HG03432 (cell line): ENCODE results near the gene NR2C2.
A peak's percentile ranks its signal among the peaks of the same experiment; 100 is the strongest.
"Not testable (repeated sequence)": the region's sequence is repeated elsewhere in the genome, so short reads cannot be mapped to it uniquely, and the experiment has no call there.

Source experiments
- ATAC-seq: cut with Tn5 transposase; IDR thresholded peaks from one replicate; pipeline ENCODE4 v1.9.1; 2021; ENCODE audit warnings: mild to moderate bottlenecking, moderate library complexity; ENCODE audit not compliant: unreplicated experiment

Gene NR2C2

DNA sequence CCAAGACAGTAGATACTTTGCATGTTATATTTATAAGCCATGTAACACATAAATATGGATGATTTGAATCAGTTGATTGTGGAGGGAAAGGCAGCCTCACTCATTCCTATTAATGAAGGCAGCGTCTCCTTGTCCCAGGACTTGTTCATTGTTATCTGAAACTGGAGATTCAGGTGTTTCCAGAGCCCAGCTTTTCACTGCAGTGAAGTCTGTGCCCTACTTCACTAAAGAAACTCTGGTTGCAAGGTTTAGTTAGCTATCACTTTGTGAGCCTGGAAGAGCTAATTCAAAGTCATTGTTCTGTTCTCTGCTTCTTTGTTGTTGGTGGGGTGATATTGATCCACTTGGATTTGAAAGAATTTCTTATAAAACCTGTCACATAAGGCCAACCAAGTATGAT, 9.8 kb downstream of the NR2C2 start:
- no peak for ATAC-seq

DNA sequence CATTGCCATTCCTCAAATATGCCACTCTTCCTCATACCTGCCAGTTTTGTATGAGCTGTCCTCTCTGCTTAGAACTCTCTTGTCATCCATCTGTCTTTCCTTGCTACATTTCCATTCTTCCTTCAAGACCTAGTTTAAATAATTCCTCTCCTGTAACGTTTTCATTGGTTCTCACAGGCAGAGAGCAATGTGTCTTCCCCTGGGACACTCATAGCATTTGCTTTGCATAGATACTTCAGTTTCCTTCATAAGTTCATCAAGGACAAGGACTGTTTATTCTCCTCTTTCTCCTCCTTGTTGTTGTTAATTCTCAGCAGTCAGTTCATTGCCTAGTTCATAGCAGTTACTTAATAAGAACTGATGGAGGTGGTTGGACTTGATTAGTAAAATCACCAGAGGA, 10.5 kb downstream of the NR2C2 start:
- no peak for ATAC-seq

DNA sequence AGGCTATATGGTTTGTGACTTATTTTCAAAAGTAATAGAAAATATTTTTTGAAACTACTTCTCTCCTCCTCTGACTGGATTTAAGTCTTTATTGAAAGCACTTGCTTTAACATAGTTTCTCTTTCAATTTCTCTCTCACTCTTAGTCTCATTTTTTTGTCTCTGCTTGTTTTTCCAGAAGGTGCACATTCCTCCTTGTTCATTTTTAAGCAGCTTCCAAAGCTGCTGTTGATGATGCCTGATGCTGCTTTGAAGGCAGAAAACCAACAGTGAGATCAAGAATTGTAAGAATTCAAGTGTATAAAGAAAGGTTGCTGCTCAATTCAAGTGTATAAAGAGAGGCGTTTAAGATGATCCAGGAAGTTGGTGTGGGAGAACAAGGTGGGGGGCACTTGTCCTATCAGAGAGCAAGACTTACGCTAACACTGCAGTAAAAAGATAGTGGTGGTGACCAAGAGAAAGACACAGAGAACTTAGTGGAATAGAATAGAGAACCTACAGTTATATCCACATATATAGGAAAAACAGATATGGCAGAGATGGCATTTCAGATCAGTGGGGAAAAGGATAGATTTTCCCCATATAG, 12.1 kb downstream of the NR2C2 start:
- ATAC-seq = peak; percentile 52

DNA sequence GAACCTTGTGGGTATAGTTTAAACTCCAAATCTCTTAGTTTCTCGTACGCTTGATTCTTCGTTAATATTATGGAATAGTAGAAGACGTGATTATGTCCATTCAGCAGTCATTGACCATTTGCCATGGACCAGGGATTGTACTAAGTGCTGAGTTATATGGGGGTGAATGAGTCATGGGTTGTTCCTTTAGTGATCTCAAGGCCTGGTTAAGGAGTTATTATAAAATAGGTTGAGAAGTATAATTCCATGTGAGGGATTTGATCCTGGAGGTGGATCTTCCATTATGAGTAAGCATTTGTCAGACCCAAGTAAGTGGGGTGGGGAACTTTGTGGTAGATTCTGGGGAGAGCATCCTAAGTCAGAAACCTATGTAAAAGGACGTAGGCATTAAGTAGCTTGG, 15.4 kb downstream of the NR2C2 start:
- ATAC-seq = no peak

DNA sequence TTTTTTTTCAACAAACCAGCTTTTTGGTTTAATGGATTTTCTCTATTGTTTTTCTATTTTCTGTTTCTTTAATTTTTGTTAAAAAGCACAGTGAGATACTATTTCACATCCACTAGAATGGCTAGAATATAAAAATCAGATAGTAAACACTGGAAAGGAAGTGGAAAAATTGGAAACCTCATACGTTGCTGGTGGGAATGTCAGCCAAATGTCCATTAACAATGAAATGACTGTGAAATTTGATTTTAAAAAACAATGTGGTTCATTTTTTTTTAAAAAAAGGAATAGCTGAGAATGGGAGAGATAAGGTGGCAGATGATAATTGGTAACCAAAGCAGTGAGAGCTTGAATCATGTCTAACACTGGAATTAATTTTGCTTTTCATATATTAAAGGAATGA, 19.9 kb downstream of the NR2C2 start:
- no peak for ATAC-seq

DNA sequence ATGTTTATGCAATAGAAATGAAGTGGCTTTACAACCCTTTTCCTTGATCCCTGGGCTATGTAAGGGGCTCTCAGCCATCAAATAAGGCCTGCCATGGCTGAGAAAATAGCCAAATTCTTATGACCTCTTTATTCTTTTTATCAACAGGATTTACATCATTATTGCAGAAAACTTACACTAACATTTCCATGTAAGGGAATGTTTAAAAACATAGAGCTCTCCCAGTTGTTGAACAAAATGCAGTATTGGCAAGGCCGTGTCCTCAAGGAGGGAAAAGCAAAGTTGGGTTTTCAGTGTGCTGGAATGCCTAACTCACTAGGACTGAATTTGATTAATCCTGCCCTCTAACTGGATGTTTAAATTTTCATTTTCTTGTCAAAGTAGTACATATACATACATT, 22.3 kb downstream of the NR2C2 start:
- ATAC-seq = no peak

DNA sequence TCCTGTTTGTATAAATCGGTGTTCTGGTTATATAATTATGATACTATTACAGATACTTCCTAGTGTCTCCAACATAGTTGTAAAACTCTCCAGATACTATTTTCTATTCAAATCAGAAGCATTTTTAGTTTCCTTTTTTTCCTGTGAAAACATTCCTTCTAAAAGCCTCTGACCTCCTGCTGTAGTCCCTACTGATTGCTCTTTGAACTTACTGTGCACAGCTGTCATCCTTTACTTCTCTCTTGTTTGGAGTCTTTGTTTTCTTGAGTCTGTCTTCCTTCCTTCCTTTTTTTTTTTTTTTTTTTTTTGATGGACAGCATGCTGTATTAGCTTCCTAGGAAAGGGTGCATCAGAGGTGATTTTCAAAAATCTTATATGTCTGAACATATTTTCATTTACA, 28.9 kb downstream of the NR2C2 start:
- ATAC-seq = no peak

DNA sequence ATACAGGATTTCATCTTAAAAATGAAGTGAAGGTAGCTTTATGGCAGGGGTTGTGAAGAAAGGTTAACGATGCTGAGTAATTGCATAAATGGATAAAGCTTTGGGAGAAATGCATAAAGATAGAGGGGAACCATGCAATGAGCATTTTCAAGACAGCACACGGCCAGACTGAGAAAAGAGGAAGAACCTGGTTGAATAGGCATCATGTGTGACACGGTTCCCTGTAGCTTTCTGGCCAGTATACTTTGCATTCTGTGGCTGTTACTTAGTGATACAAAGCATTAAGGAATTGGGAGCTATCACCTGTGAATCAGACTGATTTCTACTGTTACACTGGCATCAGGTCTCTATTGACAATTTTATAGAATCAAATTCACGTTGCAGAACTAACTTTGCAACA, 33.3 kb downstream of the NR2C2 start:
- ATAC-seq = no peak

DNA sequence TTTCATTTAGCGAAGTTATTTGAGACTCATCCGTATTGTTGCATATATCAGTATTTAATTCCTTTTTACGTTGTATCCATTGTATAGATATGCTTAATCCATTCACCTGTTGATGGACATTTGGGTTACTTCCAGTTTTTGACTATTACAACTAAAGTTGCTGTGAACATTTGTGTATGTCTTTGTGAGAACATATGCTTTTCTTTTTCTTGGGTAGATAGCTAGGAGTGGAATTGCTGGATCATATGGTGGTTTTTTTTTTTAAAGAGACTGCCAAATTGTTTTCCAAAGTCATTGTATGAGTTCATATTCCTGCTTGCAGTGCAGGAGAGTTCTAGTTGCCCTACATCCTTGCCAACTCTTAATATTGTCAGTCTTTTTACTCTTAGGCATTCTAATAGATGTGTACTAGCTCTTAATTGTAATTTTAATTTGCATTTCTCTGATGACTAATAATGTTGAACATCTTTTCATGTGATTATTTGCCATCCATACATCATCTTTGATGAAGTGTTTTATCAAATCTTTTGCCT, 37.3 kb downstream of the NR2C2 start:
- ATAC-seq = no peak

DNA sequence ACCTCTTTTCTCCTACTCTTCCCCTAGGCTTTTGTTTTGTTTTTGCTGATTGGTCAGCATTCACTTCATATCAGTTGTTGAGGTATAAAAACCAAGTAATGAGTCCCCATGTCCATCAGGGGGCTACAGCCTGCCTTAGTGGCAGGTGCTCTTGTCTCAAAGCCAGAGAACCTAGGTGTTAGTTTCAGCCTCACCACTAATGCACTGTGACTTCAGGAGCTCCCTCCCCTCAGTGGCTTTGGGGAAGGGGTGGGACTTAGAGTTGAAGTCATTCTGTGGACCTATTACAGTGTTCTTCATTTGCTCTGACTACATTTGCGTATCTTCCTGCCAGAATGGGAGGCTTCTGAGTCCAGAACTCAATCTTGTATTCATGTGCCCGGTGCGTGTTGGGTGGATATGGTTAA, 41.6 kb downstream of the NR2C2 start:
- peak; percentile 100 for ATAC-seq

DNA sequence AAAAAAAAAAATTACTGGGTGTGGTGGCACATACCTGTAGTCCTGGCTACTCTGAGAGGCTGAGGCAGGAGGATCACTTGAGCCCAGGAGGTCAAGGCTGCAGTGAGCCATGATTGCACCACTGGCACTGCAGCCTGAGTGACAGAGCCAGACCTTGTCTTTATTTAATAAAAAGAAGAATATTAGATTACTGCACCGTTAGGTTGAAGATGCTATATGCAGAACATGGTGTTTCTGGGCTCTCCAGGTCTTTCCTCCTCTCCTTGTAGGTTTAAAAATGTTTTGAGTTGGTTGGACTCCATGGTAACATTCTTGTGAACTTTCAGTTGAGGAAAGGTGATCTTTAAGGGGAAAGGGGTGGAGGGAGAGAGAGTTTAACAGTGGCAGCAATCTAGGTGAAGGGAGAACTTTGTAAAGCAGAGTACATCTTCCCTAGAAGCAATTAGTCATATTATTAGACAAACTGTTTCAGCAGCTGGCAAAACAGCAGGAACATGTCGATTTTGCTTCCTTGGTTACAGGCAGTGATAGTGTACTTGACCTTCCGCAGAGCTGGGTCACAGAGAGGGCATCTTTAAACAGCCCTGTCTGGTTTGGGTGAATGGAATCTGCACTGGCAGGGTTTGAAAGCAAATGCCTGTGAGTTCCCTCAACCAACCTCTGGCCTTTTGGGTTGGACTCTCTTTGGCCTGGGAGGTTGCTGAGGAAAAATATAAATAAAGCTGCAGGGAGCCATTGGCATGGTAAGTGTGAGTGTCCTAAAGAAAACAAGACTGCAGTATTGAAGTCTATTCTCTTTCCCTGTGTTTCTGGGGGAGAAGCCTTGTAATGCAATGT, 42.8 kb downstream of the NR2C2 start:
- no peak for ATAC-seq

DNA sequence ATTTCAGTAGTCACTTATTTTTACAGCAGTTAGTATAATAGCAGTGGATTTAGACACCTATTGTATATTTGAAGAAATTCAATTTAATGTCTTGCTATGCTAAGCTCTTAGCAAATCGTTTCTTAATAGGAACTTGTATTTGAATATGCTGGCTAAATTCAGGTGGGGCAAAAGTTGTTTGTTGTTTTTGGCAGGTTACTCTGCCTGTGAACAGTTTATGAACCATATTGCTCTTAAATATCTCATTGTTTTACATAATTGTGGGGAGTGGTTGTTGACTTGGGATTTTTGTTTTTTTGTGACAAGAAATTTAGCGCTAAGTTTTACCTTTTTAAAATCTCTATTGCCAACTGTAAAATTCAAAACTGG, 43.4 kb downstream of the NR2C2 start:
- no peak for ATAC-seq

DNA sequence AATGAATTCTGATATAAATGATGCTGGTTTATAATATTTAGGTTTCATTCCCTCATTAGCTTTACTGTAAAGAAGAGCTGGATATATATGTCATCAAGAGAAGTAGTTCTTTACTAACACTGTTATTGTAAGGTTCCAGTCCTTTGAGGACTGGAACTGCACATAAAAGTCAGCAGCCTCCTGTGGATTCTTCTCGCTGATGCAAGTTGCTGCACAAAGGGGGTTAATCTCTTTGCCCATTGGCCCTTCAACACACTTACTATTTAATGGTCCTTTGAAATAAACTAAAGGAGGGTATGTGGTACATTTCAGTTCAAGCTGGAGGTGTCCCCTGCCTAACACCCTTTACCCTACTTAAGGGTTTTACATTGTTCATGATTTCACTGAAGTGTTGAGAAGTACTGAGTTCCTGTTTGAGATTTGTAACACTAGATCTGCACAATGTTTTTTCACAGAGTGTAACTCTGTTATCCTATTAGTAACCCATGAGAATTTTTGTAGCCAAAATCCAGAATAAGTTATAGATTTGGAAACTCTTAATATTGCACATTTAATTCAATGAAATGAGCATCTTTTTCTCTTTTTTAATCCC, 43.9 kb downstream of the NR2C2 start:
- no peak for ATAC-seq

DNA sequence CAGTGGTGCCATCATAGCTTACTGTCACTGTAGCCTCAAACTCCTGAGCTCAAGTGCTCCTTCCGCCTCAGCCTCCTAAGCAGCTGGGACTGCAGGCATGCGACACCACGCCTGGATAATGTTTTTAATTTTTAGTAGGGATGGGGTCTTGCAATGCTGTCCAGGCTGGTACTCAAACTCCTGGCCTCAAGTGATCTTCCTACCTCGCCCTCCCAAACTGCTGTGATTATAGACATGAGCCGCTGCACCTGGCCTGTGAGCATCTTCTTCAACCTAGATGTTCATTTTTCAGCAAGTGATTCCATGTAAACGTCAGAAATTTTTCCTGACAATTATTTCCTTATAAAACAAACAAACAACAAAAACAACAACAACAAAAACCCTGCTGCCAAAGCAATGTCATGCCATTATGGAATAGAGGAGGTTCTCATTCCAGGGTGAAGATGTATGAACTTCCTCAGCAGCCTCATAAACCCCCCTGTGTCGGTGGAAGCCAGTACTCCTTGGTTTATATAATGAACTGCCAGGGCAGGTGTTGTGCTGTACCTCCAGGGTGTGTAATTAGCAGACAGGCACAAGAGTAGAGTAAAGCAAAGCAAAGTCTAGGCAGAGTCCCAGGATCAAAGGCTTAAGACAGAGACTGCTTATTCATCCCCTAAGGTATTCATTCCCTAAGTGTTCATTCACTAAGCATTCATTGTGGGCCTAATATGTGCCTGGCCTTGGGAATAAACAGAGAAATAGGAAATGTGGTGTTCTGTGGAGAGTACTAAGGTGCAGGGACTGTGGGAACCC, 44.6 kb downstream of the NR2C2 start:
- ATAC-seq = no peak

DNA sequence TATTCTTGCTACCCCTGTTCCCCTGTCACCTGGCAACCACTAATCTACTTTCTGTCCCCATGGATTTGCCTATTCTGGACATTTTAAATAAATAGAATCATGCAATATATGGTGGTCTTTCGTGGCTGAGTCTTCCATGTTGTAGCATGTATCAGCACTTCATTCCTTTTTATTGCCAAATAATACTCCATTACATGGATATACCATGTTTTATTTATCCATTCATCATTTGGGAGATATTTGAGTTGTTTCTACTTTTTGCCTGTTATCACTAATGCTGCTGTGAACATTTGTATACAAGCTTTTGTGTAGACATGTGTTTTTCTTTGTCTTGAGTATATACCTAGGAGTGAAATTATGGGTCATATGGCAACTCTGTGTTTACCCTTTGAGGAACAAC, 50.6 kb downstream of the NR2C2 start:
- no peak for ATAC-seq

DNA sequence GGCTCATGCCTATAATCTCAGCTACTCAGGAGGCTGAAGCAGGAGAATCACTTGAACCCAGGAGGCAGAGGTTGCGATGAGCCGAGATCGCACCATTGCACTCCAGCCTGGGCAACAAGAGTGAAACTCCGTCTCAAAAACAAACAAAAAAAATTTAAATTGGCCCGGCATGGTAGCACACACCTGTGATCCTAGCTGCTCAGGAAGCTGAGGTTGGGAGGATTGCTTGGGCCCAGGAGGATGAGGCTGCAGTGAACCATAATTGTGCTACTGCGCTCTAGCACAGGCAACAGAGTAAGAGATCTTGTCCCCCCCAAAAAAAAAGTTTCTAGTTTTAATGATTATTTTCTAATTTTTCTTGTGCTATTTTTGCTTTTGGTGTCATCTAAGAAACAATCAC, 51.8 kb downstream of the NR2C2 start:
- not testable (repeated sequence) for ATAC-seq

DNA sequence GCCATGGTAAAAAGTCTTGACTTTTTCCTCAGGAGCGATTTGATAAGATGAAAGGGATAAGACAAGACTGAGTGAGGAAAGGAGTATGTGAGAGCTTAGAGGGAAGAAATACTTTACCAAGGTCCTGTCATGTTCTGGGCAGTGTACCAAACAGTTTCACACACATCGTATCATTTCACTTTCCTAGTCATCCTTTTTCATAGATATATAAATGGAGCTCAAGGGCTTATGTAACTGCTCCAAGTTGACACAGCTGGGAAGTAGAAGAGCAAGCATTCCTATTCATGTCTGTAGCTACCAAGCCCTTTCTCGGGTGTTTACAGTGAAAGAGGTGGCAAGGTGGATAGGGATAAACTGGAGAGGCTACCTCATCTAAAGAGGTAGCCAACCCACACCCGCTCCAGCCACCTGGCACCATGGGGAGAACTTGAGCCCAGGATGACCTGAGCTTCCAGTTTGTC, 60.3 kb downstream of the NR2C2 start:
- no peak for ATAC-seq

DNA sequence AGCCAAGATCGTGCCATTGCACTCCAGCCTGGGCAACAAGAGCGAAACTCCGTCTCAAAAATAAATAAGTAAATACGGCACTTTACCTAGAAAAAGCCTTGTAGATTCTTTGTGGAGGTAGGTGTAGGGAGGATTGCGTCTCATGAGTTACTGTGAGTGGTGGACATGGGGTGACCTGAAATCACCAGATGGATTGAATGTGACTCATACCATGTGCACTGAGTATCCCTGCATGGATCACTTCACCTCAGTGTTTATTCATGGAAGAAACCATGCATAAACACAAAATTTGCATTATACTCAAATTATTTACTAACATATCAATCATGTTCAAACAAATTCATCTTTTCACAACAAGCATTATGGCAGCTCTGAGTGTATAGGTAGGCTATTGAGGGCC, 61.8 kb downstream of the NR2C2 start:
- no peak for ATAC-seq

DNA sequence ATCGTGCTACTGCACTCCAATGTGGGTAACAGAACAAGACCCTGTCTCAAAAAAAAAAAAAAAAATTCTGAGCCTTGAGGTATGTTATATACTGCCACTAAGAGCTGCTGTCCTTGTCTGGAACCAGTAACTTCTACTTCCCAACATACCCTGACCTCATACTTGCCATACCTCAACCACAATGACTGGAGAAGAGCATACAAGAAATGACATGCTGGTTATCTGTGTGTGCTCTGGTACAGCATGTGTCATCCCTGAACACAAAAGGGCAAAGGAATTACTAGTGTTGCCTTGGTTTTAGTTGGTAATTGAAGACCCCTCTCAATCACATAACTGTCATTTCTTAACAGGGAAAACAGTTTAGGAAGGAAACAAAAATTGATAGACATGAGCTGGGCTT, 63.3 kb downstream of the NR2C2 start:
- no peak for ATAC-seq

DNA sequence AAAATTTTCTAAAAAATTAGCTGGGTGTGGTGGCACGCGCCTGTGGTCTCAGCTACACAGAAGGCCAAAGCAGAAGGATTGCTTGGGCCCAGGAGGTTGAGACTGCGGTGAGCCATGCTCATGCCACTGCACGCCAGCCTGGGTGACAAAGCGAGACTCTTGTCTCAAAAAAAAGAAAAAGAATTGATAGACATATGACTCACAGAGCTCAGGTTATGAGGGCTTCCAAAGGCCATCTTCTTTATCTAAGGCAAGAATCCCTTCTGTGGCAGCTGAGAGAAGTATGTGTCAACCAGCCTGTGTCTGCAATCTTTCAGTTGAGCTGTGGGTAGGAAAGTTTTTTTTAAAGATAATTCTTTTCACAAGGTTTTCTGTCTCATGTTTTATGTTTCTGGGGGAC, 63.8 kb downstream of the NR2C2 start:
- no peak for ATAC-seq

DNA sequence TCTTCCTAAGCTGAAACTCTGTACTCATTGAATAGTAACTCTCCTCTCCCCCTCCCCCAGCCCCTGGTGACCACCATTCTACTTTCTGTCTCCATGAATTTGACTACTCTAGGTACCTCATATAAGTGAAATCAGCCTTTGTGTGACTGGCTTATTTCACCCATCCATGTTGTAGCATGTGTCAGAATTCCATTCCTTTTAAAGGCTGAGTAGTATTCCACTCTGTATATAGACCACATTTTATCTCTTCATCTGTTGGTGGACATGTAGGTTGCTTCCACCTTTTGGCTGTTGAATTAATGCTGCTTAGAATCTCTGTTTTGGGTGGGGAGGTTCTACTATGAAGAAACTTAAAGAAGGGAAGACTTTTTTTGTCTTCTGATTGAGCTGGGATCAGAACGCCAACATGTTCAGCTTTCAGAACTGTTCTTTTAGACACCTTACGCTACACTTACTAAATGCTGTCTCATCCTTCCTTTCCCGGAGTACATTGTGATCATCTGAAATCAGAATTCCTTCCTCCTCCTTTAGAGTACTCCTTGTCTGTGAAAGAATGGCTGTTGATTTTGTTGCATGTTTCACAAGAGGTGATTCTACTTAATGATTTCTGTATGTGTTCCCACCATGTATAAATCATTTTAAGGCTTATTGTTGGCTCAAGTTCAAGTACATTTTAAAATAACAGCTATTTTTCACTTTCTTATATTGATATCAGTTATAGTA, 67.4 kb downstream of the NR2C2 start:
- no peak for ATAC-seq
